HG02885 (cell line): Measurements from ENCODE around the gene CBLIF.
"Not testable (repeated sequence)": the region's sequence is repeated elsewhere in the genome, so short reads cannot be mapped to it uniquely, and the experiment has no call there.

Source experiments
- ATAC-seq: cut with Tn5 transposase; IDR thresholded peaks from one replicate; pipeline ENCODE4 v1.9.1; 2021; ENCODE audit warnings: mild to moderate bottlenecking; ENCODE audit not compliant: unreplicated experiment, poor library complexity

CBLIF gene

DNA sequence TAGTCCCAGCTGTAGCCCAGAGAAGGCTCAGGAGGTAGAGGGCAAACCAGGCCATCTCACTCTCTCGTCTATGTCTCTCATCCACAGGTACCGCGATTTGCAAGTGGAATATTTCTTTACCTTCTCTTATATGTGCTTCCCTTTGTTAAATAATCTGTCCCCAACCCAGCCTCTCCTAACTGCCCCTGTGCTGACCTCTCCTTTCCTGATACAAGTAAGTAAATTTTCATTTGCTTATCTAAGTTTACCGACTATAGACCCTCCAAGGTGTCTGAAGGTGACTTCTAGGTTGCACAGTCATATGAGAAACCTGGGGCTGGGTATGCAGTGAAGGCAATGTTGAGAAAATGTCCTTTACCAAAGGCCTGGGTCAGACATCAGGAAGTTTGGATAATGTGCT is at the start of gene CBLIF:
Gene CBLIF, minus strand, starts transcription at position 101 of the 400 bp plus-strand sequence. Its CDS starts 46 bp downstream, at position 55.
- ATAC-seq: no peak

DNA sequence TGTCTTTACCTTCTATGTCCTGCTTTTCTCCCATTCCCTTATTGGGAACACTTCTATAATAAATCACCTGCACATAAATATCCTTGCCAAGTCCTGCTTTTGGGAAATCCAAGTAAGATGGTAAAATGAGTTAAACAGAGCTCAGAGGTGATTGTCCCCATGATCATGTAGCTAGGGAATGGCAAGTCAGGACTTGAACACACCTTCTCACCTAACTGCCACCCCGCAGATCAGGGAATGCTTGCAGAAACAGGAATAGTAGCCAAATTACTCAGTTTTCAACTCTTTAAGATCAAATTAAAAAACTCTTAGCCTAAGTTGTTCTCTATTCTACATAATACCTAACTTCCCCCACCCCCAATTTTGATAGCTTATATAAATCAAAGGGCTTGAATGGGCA is 49.3 kb upstream of the CBLIF start:
- ATAC-seq: no peak

DNA sequence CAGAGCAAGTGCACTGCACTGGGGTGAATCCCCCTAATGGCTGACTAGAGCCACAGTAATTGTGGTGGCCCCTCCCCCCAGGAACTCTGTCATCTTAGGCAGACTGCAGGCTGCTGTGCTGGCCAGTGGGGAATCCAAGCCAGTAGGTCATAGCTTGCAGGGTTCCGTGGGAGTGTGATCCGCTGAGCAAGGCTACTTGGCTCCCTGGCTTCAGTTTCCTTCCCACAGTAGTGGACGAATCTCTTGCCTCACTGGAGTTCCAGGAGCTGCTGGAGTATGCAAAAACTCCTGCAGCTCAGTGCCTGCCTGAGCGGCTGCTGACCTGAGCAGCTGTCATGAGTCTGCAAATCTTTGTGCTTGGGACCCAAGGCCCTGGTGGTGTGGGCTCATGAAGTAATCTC is 46.5 kb upstream of the CBLIF start:
- no peak for ATAC-seq

DNA sequence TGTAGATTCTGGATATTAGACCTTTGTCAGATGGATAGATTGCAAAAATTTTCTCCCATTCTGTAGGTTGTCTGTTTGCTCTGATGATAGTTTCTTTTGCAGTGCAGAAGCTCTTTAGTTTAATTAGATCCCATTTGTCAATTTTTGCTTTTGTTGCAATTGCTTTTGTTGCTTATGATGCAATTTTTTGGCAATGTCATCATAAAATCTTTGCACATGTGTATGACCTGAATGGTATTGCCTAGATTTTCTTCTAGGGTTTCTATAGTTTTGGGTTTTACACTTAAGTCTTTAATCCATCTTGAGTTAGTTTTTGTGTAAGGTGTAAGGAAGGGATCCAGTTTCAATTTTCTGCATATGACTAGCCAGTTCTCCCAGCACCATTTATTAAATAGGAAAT is 41.9 kb upstream of the CBLIF start:
- ATAC-seq: not testable (repeated sequence)

DNA sequence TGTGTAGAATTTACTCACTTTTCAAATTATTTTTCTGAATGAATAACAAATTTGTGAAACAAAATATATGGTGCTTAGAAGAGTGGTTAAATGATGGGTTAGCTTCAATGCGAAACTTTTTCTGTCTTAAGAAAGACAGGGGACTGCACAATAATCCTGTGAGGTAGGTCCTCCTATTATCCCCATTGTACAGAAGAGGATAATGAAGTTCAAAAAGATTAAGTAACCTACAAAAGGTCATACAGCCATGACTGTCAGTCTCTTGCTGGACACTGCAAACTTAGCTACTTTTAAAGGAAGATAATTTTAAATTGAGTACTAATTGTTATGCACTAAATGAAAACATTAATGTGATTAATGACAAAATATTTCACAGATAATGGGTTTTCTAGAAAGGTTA is 38.3 kb upstream of the CBLIF start:
- ATAC-seq: no peak

- no peak for ATAC-seq
Observed at GRCh38 chr11:59879567-59879966, 34.3 kb upstream of the CBLIF start.

DNA sequence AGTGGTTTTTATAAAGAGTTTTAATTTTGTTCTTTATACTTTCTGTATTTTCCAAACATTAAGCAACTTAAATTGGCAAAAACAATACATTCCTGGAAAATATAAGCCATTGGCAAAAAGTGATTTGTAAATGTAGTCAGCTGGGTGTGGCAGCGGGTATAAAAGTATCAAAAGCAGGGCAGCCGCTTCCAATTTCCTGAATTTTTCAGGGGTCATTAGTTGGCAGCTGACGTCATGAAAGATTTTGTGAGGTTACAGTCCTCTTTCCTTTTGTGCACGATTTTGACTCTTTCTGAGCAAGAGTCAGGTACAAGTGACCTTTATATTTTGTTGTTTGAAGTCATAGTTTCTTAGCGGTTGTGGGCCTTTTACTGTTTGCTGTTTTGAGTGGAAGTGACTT is 33.3 kb upstream of the CBLIF start, which contains the start of gene OOSP3:
Gene OOSP3, plus strand, starts transcription at position 208 of the 400 bp plus-strand sequence. Its CDS starts 27 bp downstream, at position 235.
- no peak for ATAC-seq

- ATAC-seq: no peak
Observed at GRCh38 chr11:59877784-59878183, 32.5 kb upstream of the CBLIF start.

- ATAC-seq: no peak
Observed at GRCh38 chr11:59877325-59877724, 32.0 kb upstream of the CBLIF start.

DNA sequence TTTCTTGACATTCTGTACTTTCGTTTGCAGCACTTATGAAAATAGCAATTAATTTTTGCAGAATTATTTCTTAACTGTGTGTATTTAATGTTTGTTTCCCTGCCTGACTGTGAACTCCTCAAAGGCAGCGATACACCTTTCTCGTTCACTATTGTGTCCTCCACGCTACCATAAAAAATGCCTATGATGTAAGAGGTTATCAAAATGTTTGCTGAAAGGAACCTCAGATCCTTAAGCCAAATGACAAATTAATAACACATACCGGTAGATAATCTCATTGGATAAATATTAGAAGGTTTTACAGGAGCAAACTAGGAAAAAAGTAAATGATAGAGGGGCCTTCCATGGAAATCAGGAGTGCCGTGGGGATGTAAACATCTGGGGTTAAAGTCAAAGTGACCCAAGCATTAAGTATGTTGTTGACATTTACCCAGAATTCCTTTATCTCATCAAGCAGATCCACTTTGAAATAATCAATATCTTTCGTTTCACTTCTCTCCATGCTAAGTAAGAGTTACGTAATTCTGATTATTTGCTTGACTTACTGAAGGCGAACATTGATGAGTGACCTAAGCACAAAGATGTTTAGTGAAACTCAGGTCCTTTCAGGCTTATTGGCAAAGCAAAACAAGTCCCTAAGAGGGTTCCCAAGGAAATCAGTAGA is 30.7 kb upstream of the CBLIF start:
- no peak for ATAC-seq

- no peak for ATAC-seq
Observed at GRCh38 chr11:59872076-59872475, 26.8 kb upstream of the CBLIF start.

GRCh38 chr11:59867946-59868345 is 22.6 kb upstream of the CBLIF start:
- ATAC-seq: no peak

DNA sequence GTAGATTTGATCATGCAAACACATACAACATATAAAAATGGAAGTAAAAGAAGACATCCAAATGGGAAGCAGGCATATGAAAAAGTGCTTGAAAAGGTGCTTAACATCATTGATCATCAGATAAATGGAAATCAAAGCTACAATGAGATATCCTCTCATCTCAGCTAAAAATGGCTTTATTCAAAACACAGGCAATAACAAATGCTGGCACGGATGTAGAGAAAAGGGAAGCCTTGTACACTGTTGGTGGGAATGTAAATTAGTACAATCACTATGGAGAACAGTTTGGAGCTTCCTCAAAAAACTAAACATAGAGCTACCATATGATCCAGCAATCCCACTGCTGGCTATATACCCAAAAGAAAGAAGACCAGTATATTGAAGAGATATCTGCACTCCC is 21.5 kb upstream of the CBLIF start:
- no peak for ATAC-seq

DNA sequence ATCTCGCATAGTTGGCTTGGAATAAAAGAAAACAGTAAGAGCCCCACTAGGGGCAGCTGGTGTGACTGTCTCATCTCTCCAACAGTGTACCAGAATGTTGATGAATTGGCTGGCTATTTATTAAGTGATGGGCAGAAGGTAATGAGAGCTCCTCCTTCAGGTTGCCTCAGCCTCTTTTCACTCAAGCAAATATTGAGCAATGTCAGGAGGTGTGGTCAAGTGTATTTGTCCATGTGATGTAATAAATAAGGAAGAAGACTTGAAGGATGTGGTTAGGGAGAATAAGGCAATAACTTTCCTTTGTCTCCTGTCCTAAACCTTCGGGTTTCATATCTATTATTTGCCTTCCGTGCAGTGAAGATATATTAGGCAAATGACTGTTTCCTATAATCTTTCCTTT is 21.1 kb upstream of the CBLIF start, which contains the start of gene TCN1:
Gene TCN1, minus strand, starts transcription at position 91 of the 400 bp plus-strand sequence. Its CDS starts 17 bp downstream, at position 74.
- no peak for ATAC-seq

DNA sequence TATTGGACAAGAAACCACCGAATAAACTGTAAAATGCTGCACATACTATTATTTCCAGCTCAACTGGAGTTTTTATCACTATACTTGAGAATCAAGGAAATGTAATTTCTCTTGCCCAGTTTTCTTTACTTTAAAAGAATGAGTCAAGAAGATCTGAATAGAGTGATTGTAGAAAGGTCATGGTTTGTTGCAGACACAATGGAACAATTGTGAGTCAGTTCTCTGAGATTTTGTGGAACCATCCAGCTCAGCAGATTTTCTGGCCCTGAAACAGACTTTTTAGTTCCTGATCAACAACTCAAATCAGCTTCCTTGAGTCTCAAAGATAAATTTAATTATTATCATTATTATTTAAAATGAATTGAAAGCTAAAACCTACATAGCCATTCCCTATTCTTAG is 19.7 kb upstream of the CBLIF start:
- no peak for ATAC-seq

DNA sequence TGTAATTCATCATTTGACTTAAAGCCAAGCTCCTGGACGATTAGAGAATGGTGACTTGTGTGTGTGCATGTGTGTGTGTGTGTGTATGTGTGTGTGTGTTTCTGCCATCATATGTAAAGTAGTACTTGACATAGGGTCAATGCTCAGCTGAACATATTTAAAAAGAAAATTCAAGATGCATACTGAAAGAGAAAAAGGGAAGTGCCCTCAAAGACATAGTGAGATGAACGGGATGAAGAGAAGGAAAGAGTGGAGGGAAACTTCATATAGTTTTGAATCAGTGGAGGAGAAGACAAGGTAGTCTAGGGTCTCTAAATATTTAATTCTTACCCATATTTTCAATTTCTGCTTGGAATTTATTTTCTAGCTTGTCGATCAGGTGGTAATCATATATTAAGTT is 17.0 kb upstream of the CBLIF start:
- no peak for ATAC-seq

GRCh38 chr11:59859673-59860072 is 14.4 kb upstream of the CBLIF start:
- no peak for ATAC-seq

DNA sequence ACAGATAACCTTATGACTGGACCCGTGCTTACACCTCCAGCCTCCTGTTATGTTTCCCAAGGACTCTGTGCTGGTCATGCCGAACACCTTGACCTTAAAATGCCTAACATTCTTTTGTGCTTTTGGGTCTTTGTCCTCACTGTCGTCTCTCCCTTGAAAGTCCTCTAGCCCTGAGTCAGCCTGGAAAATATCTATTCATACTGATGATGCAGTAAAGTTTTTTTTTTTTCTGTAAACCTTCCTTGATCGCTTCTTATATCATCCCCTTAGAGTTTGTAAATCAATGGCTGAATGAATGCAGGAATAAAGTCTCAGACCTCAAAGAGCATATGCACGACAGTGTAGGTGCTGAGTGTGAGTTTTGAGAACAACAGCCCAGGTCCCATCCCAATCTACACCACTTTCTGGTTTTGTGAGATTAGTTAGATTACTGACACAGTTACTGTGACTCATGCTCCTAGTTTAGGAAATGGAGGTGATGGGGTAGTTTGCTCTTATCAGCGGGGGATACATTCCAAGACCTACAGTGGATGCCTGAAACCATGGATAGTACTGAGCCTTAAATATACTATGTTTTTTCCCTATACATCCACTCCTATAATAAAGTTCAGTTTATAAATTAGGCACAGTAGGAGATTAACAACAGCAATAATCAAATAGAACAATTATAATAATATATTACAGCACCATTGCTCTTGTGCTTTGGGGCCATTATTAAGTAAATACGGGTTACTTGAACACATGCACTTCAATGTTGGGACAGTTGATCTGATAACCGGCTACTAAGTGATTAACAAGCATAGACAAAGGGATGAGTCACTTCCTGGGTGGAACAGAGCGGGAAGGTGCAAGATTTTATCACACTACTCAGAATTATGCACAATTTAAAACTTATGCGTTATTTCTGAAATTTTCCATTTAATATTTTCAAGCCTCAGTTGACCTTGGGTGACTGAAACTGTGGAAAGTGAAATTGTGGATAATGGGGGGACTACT is 12.4 kb upstream of the CBLIF start:
- ATAC-seq: no peak

DNA sequence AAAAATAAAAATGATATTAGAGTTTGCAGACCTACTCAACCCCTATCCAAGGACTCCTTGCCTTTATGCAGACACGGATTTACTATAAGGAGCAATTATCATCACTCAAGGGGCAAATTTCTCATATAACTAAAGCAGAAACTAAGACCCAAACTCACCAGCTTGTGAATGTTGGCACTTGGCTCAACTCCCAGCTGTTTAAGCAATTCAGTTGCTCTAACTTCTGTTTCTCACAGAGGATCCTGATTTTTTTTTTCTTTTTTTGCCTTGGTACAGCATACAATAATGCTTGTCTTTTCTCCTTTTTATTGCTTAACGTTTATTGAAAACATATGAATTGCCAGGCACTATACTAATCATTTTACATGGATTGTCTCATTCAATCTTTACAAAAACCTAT is 9.6 kb upstream of the CBLIF start:
- no peak for ATAC-seq

DNA sequence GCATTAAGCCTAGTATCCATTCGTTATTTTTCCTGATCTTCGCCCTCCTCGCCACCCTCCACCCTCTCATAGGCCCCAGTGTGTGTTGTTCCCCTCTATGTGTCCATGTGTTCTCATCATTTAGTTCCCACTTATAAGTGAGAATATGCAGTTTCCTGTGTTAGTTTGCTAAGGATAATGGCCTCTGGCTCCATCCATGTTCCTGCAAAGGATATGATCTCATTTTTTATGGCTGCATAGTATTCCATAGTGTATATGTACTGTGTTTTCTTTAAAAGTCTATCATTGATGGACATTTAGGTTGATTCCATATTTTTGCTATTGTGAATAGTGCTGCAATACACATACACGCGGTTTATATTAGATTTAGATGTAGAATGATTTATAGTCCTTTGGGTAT is 6.1 kb upstream of the CBLIF start:
- ATAC-seq: not testable (repeated sequence)

DNA sequence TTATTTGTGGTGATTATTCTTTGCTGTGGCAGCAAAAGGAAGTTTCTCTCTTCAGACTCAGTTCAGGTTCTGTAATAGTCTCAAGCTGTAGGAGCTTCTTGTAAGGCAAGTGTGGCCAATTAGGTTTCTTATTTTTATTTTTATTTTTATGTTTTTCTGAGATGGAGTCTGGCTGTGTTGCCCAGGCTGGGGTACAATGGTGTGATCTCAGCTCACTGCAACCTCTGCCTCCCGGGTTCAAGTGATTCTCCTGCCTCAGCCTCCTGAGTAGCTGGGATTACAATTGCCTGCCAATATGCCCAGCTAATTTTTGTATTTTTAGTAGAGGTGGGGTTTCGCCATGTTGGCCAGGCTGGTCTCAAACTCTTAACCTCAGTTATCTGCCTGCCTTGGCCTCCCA is 4.3 kb upstream of the CBLIF start:
- ATAC-seq: not testable (repeated sequence)
